ENCODE results near the gene RPUSD1.

- TF ChIP-seq CTCF (IDR thresholded peaks at IDR 0.05) (peak; percentile 94 to 100 (median 98)), POLR2A (IDR thresholded peaks at IDR 0.05) (peak in 1 of 2 donors; percentile 79)
These were observed 47.2 kb downstream of the RPUSD1 start, which contains the start of gene CIAO3 for GRCh38 chr16:740764-741505.

Measured in uterus (tissue), 2 donors.